Inferior parietal cortex (tissue), 1 donor: ENCODE results near the gene PRR36.
"Not testable (repeated sequence)": the region's sequence is repeated elsewhere in the genome, so short reads cannot be mapped to it uniquely, and the experiment has no call there.

Source experiments
- DNase-seq: peaks from one replicate; pipeline ENCODE4 v3.0.0-alpha.2; 2016; ENCODE audit errors: extremely low spot score

PRR36 gene

GRCh38 chr19:7874076-7874896 is at the start of gene PRR36:
PRR36 (minus strand) TSS chr19:7874390; CDS start chr19:7873689, 701 bp downstream.
- DNase-seq, result peak; percentile 47

- DNase-seq, result no peak
Observed at GRCh38 chr19:7923295-7924191, 49.4 kb upstream of the PRR36 start.

GRCh38 chr19:7922836-7923195 is 48.6 kb upstream of the PRR36 start:
- no peak for DNase-seq

- DNase-seq, result no peak
Observed at GRCh38 chr19:7921967-7922835, 48.0 kb upstream of the PRR36 start.

- peak; percentile 24 for DNase-seq
Observed at GRCh38 chr19:7921302-7921966, 47.2 kb upstream of the PRR36 start.

DNA sequence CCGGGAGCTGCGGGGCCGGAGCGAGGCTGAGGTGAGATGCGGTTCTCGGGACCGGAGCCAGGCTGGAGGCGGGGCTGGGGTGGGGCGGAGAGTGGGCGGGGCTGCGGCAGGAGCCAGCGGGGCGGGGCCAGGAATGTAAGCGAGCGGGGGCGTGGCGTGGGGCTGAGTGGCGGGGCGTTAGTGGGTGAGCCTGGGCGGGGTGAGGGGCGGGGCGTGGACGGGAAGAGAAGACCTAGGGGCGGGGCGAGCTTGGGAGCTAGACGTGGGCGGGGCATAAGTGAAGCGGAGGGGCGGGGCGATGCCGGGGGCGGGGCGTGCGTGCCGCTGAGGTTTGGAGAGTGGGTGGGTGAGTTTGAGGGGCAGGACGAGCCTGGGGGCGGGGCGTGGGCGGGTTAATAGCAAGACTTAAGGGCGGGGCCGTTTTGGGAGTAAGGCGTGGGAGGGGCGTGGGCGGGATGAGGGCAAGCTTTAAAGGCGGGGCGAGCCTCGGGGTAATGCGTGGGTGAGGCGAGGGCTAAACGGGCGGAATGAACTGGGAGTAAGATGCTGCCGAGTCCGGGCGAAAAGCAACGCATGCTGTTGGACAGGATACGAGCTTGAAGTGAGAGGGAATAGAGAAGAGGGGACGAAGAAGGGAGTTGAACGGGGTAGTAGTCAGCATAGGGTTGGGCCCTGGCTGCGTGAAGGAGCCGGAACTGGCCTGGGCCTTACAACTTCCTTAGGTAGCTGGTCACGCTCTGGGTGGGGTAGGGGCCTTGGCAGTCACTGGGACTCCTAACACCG is 46.5 kb upstream of the PRR36 start:
- DNase-seq, result peak; percentile 68

- DNase-seq, result peak; percentile 90
Observed at GRCh38 chr19:7919610-7920518, 45.7 kb upstream of the PRR36 start, which contains the start of gene SNAPC2. SNAPC2 (plus strand) TSS chr19:7920338; CDS start chr19:7920367, 29 bp downstream.

GRCh38 chr19:7918615-7919421 is 44.6 kb upstream of the PRR36 start:
- no peak for DNase-seq

GRCh38 chr19:7918062-7918614 is 43.9 kb upstream of the PRR36 start:
- DNase-seq, result not testable (repeated sequence)

GRCh38 chr19:7917267-7918061 is 43.3 kb upstream of the PRR36 start:
- DNase-seq, result no peak

DNA sequence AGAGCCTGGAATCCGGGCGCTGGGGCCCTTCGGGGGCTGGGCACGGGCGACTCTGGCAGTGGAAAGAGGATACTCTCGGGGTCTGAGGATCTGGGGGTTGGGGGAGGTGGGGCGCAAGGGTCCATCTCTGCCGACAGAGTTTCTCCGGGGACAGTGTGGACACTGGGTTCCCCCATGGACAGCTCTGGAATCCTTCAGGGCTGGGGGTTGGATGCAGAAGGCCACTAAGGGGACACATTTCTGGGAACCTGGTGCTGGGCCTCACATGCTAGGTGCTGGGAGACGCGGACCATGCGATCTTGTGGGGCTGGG is 42.7 kb upstream of the PRR36 start:
- DNase-seq, result no peak

GRCh38 chr19:7916103-7916954 is 42.1 kb upstream of the PRR36 start:
- DNase-seq, result no peak

GRCh38 chr19:7915250-7916102 is 41.3 kb upstream of the PRR36 start:
- no peak for DNase-seq

- DNase-seq, result no peak
Observed at GRCh38 chr19:7914598-7915045, 40.4 kb upstream of the PRR36 start, which contains the start of gene TGFBR3L. TGFBR3L (plus strand) TSS chr19:7914830.

- no peak for DNase-seq
Observed at GRCh38 chr19:7914099-7914498, 39.9 kb upstream of the PRR36 start.
